IPS-18c (cell line): ENCODE measurements around the gene CARD18.

Experiments
- H3K4me3 ChIP-seq: 2 replicates; pipeline ENCODE4 v1.7.0; 2013; ENCODE audit warnings: low read depth, mild to moderate bottlenecking, low read length, moderate library complexity; ENCODE audit not compliant: insufficient read depth
- H3K9me3 ChIP-seq: one replicate; pipeline ENCODE4 v1.6.1; 2013; ENCODE audit warnings: mild to moderate bottlenecking, low read length, moderate library complexity; ENCODE audit not compliant: control insufficient read depth, insufficient read depth

CARD18 gene

GRCh38 chr11:105139669-105140068 is at the start of gene CARD18:
Gene CARD18, minus strand, starts transcription at chr11:105139769. Its CDS starts 43 bp downstream, at chr11:105139726.
- H3K9me3 ChIP-seq, result no peaks in the 10 kb centered on the region
- no peak within 1 kb of the TSS for H3K4me3 ChIP-seq

- Histone ChIP-seq H3K9me3 (no peaks in the 10 kb centered on the region), H3K4me3 (no peak overlapping the region)
Measured at GRCh38 chr11:105183987-105184386, 44.4 kb upstream of the CARD18 start.

- Histone ChIP-seq H3K4me3 (no peak overlapping the region), H3K9me3 (no peaks in the 10 kb centered on the region)
Measured at GRCh38 chr11:105183426-105183825, 43.9 kb upstream of the CARD18 start.

GRCh38 chr11:105181521-105181920 is 42.0 kb upstream of the CARD18 start:
- H3K4me3 ChIP-seq, result no peak overlapping the region
- no peaks in the 10 kb centered on the region for H3K9me3 ChIP-seq

- Histone ChIP-seq H3K4me3 (no peak overlapping the region), H3K9me3 (no peaks in the 10 kb centered on the region)
Measured at GRCh38 chr11:105181100-105181499, 41.5 kb upstream of the CARD18 start.

- Histone ChIP-seq H3K4me3 (no peak overlapping the region), H3K9me3 (no peaks in the 10 kb centered on the region)
Measured at GRCh38 chr11:105179542-105180278, 40.1 kb upstream of the CARD18 start.

- no peaks in the 10 kb centered on the region for H3K9me3 ChIP-seq
- H3K4me3 ChIP-seq, result no peak overlapping the region
Measured at GRCh38 chr11:105177658-105178057, 38.1 kb upstream of the CARD18 start.

GRCh38 chr11:105168457-105168856 is 28.9 kb upstream of the CARD18 start:
- Histone ChIP-seq H3K9me3 (no peaks in the 10 kb centered on the region), H3K4me3 (no peak overlapping the region)

GRCh38 chr11:105167244-105167643 is 27.7 kb upstream of the CARD18 start:
- Histone ChIP-seq H3K9me3 (no peaks in the 10 kb centered on the region), H3K4me3 (no peak overlapping the region)

GRCh38 chr11:105164208-105164607 is 24.6 kb upstream of the CARD18 start:
- H3K9me3 ChIP-seq, result no peaks in the 10 kb centered on the region
- no peak overlapping the region for H3K4me3 ChIP-seq

- H3K9me3 ChIP-seq, result no peaks in the 10 kb centered on the region
- H3K4me3 ChIP-seq, result no peak overlapping the region
Measured at GRCh38 chr11:105162506-105162905, 22.9 kb upstream of the CARD18 start.

GRCh38 chr11:105158436-105158835 is 18.9 kb upstream of the CARD18 start:
- H3K4me3 ChIP-seq, result no peak overlapping the region
- no peaks in the 10 kb centered on the region for H3K9me3 ChIP-seq

- H3K4me3 ChIP-seq, result no peak overlapping the region
- H3K9me3 ChIP-seq, result no peaks in the 10 kb centered on the region
Measured at GRCh38 chr11:105156720-105157119, 17.2 kb upstream of the CARD18 start.

GRCh38 chr11:105156231-105156630 is 16.7 kb upstream of the CARD18 start:
- Histone ChIP-seq H3K9me3 (no peaks in the 10 kb centered on the region), H3K4me3 (no peak overlapping the region)

- H3K9me3 ChIP-seq, result no peaks in the 10 kb centered on the region
- H3K4me3 ChIP-seq, result no peak overlapping the region
Measured at GRCh38 chr11:105155679-105156078, 16.1 kb upstream of the CARD18 start.

GRCh38 chr11:105153392-105153791 is 13.8 kb upstream of the CARD18 start:
- Histone ChIP-seq H3K4me3 (no peak overlapping the region), H3K9me3 (no peaks in the 10 kb centered on the region)

- no peak overlapping the region for H3K4me3 ChIP-seq
- no peaks in the 10 kb centered on the region for H3K9me3 ChIP-seq
Measured at GRCh38 chr11:105152560-105152959, 13.0 kb upstream of the CARD18 start.

- Histone ChIP-seq H3K9me3 (no peaks in the 10 kb centered on the region), H3K4me3 (no peak overlapping the region)
Measured at GRCh38 chr11:105152021-105152512, 12.5 kb upstream of the CARD18 start.

GRCh38 chr11:105149477-105149876 is 9.9 kb upstream of the CARD18 start:
- H3K9me3 ChIP-seq, result no peaks in the 10 kb centered on the region
- no peak overlapping the region for H3K4me3 ChIP-seq
